OCI-LY1 (cell line): ENCODE results near the gene PDE8A.

Experiments
- H2AFZ ChIP-seq: fragments of 200-600 bp; sonication (generic), shearing (Covaris generic); 2 replicates; pipeline ENCODE4 v1.6.0; 2014; ENCODE audit warnings: antibody characterized with exemption, mild to moderate bottlenecking, low read length
- H3F3A ChIP-seq: fragments of 200-600 bp; sonication (generic), shearing (Covaris generic); 2 replicates; pipeline ENCODE4 v1.6.0; 2014; ENCODE audit warnings: mild to moderate bottlenecking, antibody characterized with exemption, low read length, moderate library complexity; ENCODE audit not compliant: insufficient read depth
- H3K27ac ChIP-seq: fragments of 200-600 bp; sonication (generic); 2 replicates; pipeline ENCODE4 v1.5.1; 2014; ENCODE audit warnings: low read length, mixed run types, mild to moderate bottlenecking, low read depth; ENCODE audit not compliant: poor library complexity, severe bottlenecking
- H3K27me3 ChIP-seq: fragments of 200-600 bp; sonication (generic); 2 replicates; pipeline ENCODE4 v1.6.0; 2014; ENCODE audit warnings: antibody characterized with exemption, mild to moderate bottlenecking, low read length, moderate library complexity; ENCODE audit not compliant: insufficient read depth
- H3K36me3 ChIP-seq: fragments of 200-600 bp; sonication (generic); 2 replicates; pipeline ENCODE4 v1.6.1; 2014; ENCODE audit warnings: mild to moderate bottlenecking, antibody characterized with exemption, low read length, moderate library complexity, mixed read lengths; ENCODE audit not compliant: insufficient read depth
- H3K4me1 ChIP-seq: fragments of 200-600 bp; sonication (generic); 2 replicates; pipeline ENCODE4 v1.5.1; 2014; ENCODE audit warnings: mild to moderate bottlenecking, low read length, moderate library complexity; ENCODE audit not compliant: insufficient read depth, severe bottlenecking
- H3K4me2 ChIP-seq: fragments of 200-600 bp; sonication (generic), shearing (Covaris generic); 2 replicates; pipeline ENCODE4 v1.6.1; 2014; ENCODE audit warnings: low read length
- H3K4me3 ChIP-seq: fragments of 200-600 bp; sonication (generic); 2 replicates; pipeline ENCODE4 v1.5.1; 2014; ENCODE audit warnings: low read length, low read depth, mild to moderate bottlenecking, mixed read lengths; ENCODE audit not compliant: poor library complexity, severe bottlenecking
- H3K79me2 ChIP-seq: fragments of 200-600 bp; shearing (Covaris generic); 2 replicates; pipeline ENCODE4 v1.6.1; 2016; ENCODE audit warnings: mixed run types, low read length, mixed read lengths; ENCODE audit not compliant: insufficient read depth
- H3K9ac ChIP-seq: fragments of 200-600 bp; sonication (generic), shearing (Covaris generic); 2 replicates; pipeline ENCODE4 v1.6.1; 2014; ENCODE audit warnings: mild to moderate bottlenecking, low read length, mixed read lengths
- H3K9me2 ChIP-seq: fragments of 200-600 bp; sonication (generic), shearing (Covaris generic); 2 replicates; pipeline ENCODE4 v1.6.1; 2014; ENCODE audit warnings: low read depth, mild to moderate bottlenecking, low read length, mixed read lengths
- H3K9me3 ChIP-seq: fragments of 200-600 bp; shearing (Covaris generic); 2 replicates; pipeline ENCODE4 v1.6.1; 2014; ENCODE audit warnings: low read length, mixed read lengths
- H4K20me1 ChIP-seq: fragments of 200-600 bp; sonication (generic), shearing (Covaris generic); 2 replicates; pipeline ENCODE4 v1.6.0; 2016; ENCODE audit warnings: mild to moderate bottlenecking, low read length; ENCODE audit not compliant: insufficient read depth
- EZH2 ChIP-seq: fragments of 200-600 bp; sonication (generic), shearing (Covaris generic); IDR thresholded peaks from 2 replicates; pipeline ENCODE4 v1.8.0; 2017; ENCODE audit warnings: borderline replicate concordance, mixed run types, mild to moderate bottlenecking, antibody characterized with exemption, low read length, moderate library complexity, mixed read lengths
- TF ChIP-seq, protein P1 (sequence below): fragments of 200-600 bp; sonication (generic), shearing (Covaris generic); IDR thresholded peaks from 2 replicates; pipeline ENCODE4 v1.5.1; 2017; ENCODE audit warnings: mild to moderate bottlenecking, antibody characterized with exemption, low read length, moderate library complexity, mixed read lengths

Gene PDE8A

DNA sequence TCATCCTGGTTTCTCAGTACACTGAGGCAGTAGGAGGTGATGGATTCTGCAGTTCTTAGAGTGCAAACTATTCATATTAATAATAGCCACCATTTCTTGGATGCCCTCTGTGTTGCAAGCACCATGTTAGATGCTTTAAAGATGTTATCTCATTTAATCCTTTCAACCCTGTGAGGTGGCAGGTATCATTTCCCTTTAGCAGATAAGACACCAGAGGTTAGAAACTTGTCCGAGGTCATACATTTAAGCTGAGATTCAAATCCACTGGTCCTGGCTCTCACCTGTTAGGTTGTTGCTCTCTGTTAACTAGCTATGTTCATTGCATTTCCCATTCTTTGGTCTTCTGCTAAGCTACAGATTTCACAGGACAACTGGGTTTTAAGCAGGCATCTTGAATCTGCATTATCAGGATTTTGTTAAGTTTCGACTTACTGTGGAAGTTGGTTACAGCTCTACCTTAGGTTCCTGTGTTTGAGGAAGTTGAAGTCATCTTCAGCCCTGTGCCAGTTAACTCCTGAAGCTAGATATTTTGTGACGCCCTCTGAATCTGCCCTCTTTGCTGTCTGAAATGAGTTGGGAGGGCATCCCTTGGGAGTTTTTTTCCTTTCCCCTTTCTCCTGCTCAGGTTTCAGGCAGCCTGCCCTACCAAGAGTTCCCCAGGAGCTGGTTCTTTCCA lies 6.4 kb downstream of the PDE8A start:
- Histone ChIP-seq H2AFZ (no peak overlapping the region), H3K9me2 (no peaks in the 10 kb centered on the region), H3K9ac (no peak overlapping the region), H3K9me3 (no peaks in the 10 kb centered on the region), H3K4me3 (no peak overlapping the region), H3K36me3 (no peaks in the 10 kb centered on the region), H3K79me2 (no peaks in the 10 kb centered on the region), H3K4me1 (peaks cover under 1% of the 10 kb centered on the region), H3K4me2 (no peak overlapping the region), H4K20me1 (no peaks in the 10 kb centered on the region), H3F3A (no peaks in the 10 kb centered on the region), H3K27me3 (peaks cover 5% of the 10 kb centered on the region; the same call in 1 of the 2 replicates), H3K27ac (no peak overlapping the region)
- no peak for TF ChIP-seq EZH2
- TF ChIP-seq, protein P1, sequence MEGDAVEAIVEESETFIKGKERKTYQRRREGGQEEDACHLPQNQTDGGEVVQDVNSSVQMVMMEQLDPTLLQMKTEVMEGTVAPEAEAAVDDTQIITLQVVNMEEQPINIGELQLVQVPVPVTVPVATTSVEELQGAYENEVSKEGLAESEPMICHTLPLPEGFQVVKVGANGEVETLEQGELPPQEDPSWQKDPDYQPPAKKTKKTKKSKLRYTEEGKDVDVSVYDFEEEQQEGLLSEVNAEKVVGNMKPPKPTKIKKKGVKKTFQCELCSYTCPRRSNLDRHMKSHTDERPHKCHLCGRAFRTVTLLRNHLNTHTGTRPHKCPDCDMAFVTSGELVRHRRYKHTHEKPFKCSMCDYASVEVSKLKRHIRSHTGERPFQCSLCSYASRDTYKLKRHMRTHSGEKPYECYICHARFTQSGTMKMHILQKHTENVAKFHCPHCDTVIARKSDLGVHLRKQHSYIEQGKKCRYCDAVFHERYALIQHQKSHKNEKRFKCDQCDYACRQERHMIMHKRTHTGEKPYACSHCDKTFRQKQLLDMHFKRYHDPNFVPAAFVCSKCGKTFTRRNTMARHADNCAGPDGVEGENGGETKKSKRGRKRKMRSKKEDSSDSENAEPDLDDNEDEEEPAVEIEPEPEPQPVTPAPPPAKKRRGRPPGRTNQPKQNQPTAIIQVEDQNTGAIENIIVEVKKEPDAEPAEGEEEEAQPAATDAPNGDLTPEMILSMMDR, result no peak

DNA sequence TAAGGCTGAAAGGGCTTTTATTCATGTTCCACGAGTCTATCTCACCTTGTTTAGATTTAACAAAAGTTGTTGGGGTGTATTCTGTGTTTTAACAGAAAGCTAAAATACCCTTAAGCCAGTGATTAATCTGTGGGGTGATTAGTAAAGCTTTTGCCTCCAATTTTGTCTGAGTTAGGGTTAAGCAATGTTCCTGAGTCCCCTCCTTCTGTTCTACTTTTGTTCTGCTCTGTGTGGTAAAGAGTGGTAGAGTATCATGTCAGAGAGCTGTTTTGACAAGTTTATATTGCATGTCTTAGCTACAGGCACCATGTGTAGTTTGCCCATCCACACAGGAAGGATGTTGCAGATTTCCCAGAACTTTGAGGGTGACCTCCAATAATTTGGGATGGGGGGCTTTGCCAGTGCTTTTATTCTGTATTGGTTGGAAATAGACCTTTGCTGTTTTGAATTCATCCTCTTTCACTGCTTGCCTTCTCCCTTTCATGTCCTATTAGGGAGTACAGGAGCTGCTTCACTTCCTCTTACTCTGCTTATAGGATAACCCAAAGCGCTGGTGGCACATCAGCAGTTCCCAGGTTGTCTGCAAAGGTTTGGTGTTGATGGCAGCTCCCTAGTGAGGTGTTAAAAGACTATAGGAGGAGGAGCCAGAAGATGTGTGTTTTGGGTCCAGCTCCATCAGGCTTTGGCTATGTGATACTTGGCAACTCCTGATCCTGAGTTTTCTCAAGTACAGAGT lies 7.4 kb downstream of the PDE8A start:
- H3K9ac ChIP-seq, result no peak overlapping the region
- no peaks in the 10 kb centered on the region for H3K36me3 ChIP-seq
- H3K27ac ChIP-seq, result no peak overlapping the region
- no peak overlapping the region for H2AFZ ChIP-seq
- no peaks in the 10 kb centered on the region for H4K20me1 ChIP-seq
- H3K4me2 ChIP-seq, result no peak overlapping the region
- no peaks in the 10 kb centered on the region for H3K4me1 ChIP-seq
- no peaks in the 10 kb centered on the region for H3K79me2 ChIP-seq
- TF ChIP-seq EZH2, result no peak
- TF ChIP-seq, protein P1, result no peak
- H3K4me3 ChIP-seq, result no peak overlapping the region
- no peaks in the 10 kb centered on the region for H3K9me3 ChIP-seq
- H3K27me3 ChIP-seq, result no peaks in the 10 kb centered on the region; the same call in 1 of the 2 replicates
- no peaks in the 10 kb centered on the region for H3K9me2 ChIP-seq
- no peaks in the 10 kb centered on the region for H3F3A ChIP-seq

DNA sequence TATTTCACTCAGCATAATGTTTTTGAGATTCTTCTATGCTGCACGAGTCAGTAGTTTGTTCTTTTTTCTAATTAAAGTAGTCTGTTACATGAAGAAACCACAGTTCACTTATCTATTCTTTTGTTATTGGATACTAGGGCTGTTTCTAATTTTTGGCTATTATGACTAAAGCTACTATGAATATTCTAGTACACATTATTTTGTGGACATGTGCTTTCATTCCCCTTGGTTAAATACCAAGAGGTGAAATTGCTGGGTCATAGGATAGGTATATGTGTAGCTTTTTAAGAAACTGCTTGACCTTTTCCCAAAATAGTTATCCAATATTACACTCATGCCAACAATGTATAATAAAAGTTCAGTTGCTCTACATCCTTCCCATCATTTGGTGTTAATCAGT lies 8.9 kb downstream of the PDE8A start:
- Histone ChIP-seq H3K9me3 (no peaks in the 10 kb centered on the region), H3F3A (no peaks in the 10 kb centered on the region), H3K27me3 (no peaks in the 10 kb centered on the region; the same call in 1 of the 2 replicates), H4K20me1 (no peaks in the 10 kb centered on the region), H3K4me1 (no peaks in the 10 kb centered on the region), H3K9ac (no peak overlapping the region), H3K4me3 (no peak overlapping the region), H3K9me2 (no peaks in the 10 kb centered on the region), H3K27ac (no peak overlapping the region), H2AFZ (no peak overlapping the region), H3K79me2 (no peaks in the 10 kb centered on the region), H3K36me3 (no peaks in the 10 kb centered on the region), H3K4me2 (no peak overlapping the region)
- no peak for TF ChIP-seq EZH2
- TF ChIP-seq, protein P1, result no peak
